ENCODE results near the gene WWOX.

GRCh38 chr16:79169239-79169638 is 1069.8 kb downstream of the WWOX start:
- TF ChIP-seq, protein P1, sequence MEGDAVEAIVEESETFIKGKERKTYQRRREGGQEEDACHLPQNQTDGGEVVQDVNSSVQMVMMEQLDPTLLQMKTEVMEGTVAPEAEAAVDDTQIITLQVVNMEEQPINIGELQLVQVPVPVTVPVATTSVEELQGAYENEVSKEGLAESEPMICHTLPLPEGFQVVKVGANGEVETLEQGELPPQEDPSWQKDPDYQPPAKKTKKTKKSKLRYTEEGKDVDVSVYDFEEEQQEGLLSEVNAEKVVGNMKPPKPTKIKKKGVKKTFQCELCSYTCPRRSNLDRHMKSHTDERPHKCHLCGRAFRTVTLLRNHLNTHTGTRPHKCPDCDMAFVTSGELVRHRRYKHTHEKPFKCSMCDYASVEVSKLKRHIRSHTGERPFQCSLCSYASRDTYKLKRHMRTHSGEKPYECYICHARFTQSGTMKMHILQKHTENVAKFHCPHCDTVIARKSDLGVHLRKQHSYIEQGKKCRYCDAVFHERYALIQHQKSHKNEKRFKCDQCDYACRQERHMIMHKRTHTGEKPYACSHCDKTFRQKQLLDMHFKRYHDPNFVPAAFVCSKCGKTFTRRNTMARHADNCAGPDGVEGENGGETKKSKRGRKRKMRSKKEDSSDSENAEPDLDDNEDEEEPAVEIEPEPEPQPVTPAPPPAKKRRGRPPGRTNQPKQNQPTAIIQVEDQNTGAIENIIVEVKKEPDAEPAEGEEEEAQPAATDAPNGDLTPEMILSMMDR (conservative IDR thresholded peaks at IDR 0.05; ENCODE audit: low read depth, low read length), result no peak
- TF ChIP-seq EZH2 (IDR thresholded peaks at IDR 0.05; ENCODE audit: low read length, unreplicated experiment) (no peak), EZH2phosphoT487 (IDR thresholded peaks at IDR 0.05; ENCODE audit: borderline replicate concordance, low read length) (no peak)
